Left ventricle myocardium inferior (tissue), 1 donor: ENCODE measurements around the gene AIFM3. TPM values are rescaled to one million over a fixed set of nuclear protein-coding genes. Genes with fewer than 3 reads are reported as not detected.
"Not testable (repeated sequence)": the region's sequence is repeated elsewhere in the genome, so short reads cannot be mapped to it uniquely, and the experiment has no call there.

ENCODE experiments used
- DNase-seq: peaks from one replicate; pipeline ENCODE4 v3.0.0-alpha.2; 2020
- H3K27ac ChIP-seq: fragments of 200-600 bp; replicated peaks from 2 replicates; pipeline ENCODE4 v1.8.0; 2021
- H3K27me3 ChIP-seq: fragments of 200-600 bp; 2 replicates; pipeline ENCODE4 v1.8.0; 2021; ENCODE audit warnings: low read depth
- H3K36me3 ChIP-seq: fragments of 200-600 bp; 2 replicates; pipeline ENCODE4 v1.8.0; 2021
- H3K4me1 ChIP-seq: fragments of 200-600 bp; 2 replicates; pipeline ENCODE4 v1.8.0; 2021
- H3K4me3 ChIP-seq: fragments of 200-600 bp; 2 replicates; pipeline ENCODE4 v1.8.0; 2021; ENCODE audit warnings: mild to moderate bottlenecking, moderate library complexity
- H3K9me3 ChIP-seq: fragments of 200-600 bp; replicated peaks from 2 replicates; pipeline ENCODE4 v1.8.0; 2021
- intact Hi-C: fragments of 100-400 bp; cut with micrococcal nuclease; formaldehyde crosslinking; loops from one replicate; pipeline ENCODE4 v1.11.0; 2022
- total RNA-seq: library from RNA; stranded (reverse); fragmentation: NEBNext Ultra II Directional; extraction: Animal tissue kit (Norgen Biotek cat#: 25700); gene quantifications from one replicate; pipeline ENCODE4 v1.2.1, GENCODE V29; 2021
- TF ChIP-seq, protein P1 (sequence below): fragments of 200-600 bp; IDR thresholded peaks from 2 replicates; pipeline ENCODE4 v1.8.0; 2021; ENCODE audit warnings: antibody characterized with exemption, mild to moderate bottlenecking, borderline replicate concordance
- donor health status: DM: no; HTN: yes; CAD: no; lungs with severe emphysema.

The AIFM3 gene
- total RNA-seq, 1 donor from 2014 or later: 0.47 TPM

DNA sequence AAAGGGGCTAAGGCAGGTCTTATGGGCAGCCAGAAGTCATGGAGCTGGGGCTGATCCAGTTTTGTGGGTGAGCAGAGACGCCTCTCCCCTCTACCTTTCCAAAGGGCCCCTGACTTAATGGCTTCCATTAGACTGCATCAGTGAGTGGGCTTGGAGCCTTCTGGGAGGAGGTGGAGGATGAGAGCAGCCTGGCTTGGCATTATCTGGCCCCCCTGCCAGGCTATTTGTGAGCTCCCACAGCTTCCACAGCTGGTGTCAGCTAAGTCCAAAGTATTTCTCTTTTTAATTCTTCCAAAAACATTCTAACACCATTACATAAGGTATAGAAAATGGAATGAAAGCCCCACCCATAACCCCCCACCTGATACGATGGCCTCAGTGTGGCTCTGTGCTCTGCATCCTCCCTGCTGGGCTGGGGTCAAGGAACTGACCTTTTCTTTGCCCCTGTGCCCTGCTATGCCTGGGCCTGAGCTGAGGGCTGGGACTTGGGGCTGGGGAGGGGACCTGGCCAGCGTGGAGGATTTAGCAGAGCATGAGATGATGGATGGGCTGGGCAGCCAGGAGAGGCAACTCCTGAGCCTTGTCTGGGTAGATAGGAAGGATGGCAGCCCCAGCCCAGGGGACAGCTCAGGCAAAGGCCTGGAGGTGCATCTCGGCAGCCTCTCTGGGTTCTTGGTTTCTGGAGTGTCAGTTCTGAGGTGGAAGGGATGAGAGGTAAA, 4.0 kb downstream of the AIFM3 start:
- TF ChIP-seq, protein P1, sequence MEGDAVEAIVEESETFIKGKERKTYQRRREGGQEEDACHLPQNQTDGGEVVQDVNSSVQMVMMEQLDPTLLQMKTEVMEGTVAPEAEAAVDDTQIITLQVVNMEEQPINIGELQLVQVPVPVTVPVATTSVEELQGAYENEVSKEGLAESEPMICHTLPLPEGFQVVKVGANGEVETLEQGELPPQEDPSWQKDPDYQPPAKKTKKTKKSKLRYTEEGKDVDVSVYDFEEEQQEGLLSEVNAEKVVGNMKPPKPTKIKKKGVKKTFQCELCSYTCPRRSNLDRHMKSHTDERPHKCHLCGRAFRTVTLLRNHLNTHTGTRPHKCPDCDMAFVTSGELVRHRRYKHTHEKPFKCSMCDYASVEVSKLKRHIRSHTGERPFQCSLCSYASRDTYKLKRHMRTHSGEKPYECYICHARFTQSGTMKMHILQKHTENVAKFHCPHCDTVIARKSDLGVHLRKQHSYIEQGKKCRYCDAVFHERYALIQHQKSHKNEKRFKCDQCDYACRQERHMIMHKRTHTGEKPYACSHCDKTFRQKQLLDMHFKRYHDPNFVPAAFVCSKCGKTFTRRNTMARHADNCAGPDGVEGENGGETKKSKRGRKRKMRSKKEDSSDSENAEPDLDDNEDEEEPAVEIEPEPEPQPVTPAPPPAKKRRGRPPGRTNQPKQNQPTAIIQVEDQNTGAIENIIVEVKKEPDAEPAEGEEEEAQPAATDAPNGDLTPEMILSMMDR: no peak
- intact Hi-C loops: no loop called here
- no peak overlapping the region for H3K4me3 ChIP-seq
- no peaks in the 10 kb centered on the region for H3K36me3 ChIP-seq
- H3K9me3 ChIP-seq: no peaks in the 10 kb centered on the region
- H3K4me1 ChIP-seq: no peaks in the 10 kb centered on the region
- peaks cover 16% of the 10 kb centered on the region for H3K27me3 ChIP-seq
- DNase-seq: no peak
- H3K27ac ChIP-seq: no peak overlapping the region

- H3K36me3 ChIP-seq, intact Hi-C loops, DNase-seq, H3K4me3 ChIP-seq, H3K9me3 ChIP-seq, H3K27ac ChIP-seq, H3K4me1 ChIP-seq: not testable (repeated sequence)
- peaks cover 16% of the 10 kb centered on the region for H3K27me3 ChIP-seq
These were observed 5.1 kb downstream of the AIFM3 start for GRCh38 chr22:20972014-20972694.

DNA sequence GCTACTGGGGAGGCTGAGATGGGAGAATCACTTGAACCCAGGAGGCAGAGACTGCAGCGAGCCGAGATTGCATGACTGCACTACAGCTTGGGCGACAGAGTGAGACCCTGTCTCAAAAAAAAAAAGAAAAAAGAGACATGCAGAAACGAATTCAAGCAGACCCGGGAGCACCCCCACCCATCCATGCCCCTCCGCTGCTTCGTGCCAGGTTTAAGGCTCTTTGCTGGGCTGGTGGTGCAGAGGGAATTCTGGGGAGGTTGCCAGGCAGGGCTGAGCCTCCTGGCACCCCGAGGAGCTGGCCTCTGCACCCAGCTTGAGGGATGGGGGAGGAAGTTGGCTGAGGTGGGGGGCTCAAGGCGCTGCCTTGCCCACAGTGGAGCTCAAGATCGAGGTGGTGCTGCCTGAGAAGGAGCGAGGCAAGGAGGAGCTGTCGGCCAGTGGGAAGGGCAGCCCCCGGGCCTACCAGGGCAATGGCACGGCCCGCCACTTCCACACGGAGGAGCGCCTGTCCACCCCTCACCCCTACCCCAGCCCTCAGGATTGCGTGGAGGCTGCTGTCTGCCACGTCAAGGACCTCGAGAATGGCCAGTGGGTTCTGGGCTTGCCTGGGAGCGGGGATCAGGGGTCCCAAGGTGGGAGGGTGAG, 6.0 kb downstream of the AIFM3 start:
- Histone ChIP-seq H3K27ac (no peak overlapping the region), H3K4me1 (no peaks in the 10 kb centered on the region), H3K4me3 (no peak overlapping the region), H3K27me3 (peaks cover 16% of the 10 kb centered on the region), H3K9me3 (no peaks in the 10 kb centered on the region), H3K36me3 (no peaks in the 10 kb centered on the region)
- intact Hi-C loops: no loop called here
- TF ChIP-seq, protein P1: no peak
- DNase-seq: no peak

DNA sequence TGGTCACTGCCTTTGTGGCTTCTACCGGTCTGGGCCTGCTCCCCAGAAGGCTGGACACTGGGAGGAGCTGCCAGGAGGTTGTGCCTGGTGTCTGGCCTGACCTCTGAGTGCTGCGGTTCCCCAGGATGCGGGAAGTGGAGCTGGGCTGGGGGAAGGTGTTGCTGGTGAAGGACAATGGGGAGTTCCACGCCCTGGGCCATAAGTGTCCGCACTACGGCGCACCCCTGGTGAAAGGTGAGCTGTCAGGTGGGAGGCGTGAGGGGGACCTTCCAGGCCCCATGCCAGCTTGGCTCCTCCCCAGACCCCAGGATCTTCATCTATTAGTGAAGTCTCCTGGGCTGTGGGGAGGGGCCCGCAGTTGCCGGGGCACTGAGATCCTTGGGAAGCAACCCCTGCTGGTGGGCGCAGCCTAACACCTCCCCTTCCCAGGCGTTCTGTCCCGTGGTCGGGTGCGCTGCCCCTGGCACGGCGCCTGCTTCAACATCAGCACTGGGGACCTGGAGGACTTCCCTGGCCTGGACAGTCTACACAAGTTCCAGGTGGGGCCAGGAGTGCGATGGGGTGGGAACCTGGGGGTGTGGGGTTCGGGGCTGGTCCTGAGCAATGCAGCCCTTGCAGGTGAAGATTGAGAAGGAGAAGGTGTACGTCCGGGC, 6.7 kb downstream of the AIFM3 start:
- TF ChIP-seq, protein P1: no peak
- H3K4me1 ChIP-seq: no peaks in the 10 kb centered on the region
- H3K27ac ChIP-seq: no peak overlapping the region
- intact Hi-C loops: no loop called here
- no peak overlapping the region for H3K4me3 ChIP-seq
- H3K36me3 ChIP-seq: no peaks in the 10 kb centered on the region
- H3K27me3 ChIP-seq: peaks cover 16% of the 10 kb centered on the region
- H3K9me3 ChIP-seq: peaks cover 7% of the 10 kb centered on the region
- DNase-seq: no peak

DNA sequence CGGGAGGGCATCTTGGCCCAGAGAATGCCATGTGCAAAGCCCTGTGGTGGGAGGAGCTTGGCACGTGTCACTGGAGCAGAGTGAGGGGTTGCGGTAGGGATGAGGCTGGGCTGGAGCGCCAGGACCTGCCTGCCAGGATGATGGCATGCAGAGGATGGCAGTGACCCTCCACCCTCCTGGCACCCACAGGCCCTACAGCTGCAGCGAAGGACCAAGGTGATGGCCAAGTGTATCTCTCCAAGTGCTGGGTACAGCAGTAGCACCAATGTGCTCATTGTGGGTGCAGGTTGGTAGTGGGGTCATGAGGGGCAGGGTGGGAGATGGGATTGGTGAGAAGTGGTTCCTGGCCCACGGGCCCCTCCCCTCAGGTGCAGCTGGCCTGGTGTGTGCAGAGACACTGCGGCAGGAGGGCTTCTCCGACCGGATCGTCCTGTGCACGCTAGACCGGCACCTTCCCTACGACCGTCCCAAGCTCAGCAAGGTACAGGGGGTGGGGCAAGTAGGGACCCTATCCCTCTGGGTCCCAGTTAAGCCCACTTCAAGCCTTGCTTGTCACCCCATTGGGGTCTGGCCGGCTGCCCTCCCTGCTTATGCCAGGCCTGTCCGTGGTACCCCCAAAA, 7.4 kb downstream of the AIFM3 start:
- TF ChIP-seq, protein P1: no peak
- H3K9me3 ChIP-seq: peaks cover 7% of the 10 kb centered on the region
- intact Hi-C loops: no loop called here
- no peak overlapping the region for H3K4me3 ChIP-seq
- DNase-seq: no peak
- H3K27ac ChIP-seq: no peak overlapping the region
- peaks cover 3% of the 10 kb centered on the region for H3K4me1 ChIP-seq
- peaks cover 16% of the 10 kb centered on the region for H3K27me3 ChIP-seq
- H3K36me3 ChIP-seq: no peaks in the 10 kb centered on the region
